Measurements from ENCODE around the gene MAPRE2.

Gene MAPRE2

DNA sequence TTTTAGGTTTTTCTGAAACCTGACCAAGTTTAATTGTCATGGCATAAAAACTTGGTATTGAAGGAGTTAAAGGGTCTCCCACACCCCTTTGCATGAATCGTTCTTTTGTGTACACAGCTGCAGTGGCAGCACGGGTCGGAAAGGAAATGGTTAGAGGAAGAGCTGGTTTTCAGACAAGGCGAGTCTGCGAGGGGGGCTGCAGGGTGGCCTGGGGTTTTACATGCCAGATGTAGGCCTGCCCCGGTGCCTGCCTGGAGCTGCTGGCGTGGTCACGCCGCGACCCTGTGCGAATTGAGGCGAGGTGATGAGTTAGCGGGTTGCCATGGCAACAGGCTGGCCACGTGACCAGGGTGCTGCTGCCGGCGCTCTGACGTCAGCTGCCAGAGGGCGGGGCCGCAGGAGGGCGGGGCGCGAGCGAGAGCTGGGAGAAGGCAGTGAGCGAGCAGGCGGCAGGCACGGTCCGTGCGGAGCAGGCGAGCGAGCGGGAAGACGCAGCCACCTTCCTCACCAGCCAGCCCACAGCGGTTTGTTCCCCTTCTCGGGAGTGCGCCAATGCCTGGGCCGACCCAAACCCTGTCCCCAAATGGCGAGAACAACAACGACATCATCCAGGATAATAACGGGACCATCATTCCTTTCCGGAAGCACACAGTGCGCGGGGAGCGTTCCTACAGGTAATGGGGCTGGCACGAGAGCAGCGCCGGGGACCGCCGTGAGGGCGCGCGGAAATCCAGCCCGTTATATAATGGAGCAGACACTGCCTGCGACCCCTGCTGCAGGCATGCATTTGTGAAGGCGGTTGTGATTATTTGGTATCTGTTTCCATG, at the start of gene MAPRE2:
Gene MAPRE2 (plus strand): TSS at position 426 of the 827 bp plus-strand sequence. CDS start 127 bp downstream, at position 553.
- in situ Hi-C loops (cut with HindIII; ENCODE audit: low sequenced_read_pairs) = no loop called here

DNA sequence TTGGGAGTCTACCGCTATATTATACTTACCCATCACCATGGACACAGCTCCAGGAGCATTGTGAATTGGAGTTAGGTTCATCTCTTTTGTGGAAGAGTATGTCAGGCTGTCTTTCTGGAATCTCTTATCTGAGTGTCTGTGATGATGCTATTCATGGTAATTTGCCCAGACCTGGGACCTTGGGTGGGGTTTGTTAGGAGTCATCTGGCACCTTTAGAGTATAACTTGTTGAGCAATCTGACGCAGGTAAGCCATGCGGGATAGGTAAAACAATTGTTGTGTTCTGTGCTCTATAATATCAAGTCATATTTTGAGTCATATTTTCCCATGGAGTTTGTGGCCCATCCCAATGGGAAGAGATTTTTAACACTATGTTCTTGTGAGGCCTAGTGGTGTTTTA, 49.7 kb upstream of the MAPRE2 start:
- in situ Hi-C loops (cut with HindIII; ENCODE audit: low sequenced_read_pairs) = no loop called here

DNA sequence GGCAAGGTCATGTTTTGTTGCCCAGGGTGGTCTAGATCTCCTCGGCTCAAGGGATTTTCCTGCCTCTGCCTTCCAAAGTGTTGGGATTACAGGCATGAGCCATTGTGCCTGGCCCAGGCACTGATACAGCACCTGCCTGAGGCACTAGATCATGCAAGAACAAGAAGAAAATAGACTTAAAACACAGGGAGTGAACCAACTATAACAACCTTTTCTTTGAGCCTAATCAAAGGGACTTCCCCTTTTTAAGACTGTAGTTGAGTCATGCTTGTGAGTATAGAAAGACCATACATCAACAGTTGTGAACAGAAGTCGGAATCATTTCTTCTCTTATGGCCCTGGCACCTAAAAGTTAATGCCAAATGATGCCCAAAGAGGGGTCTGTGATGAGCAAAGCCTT, 47.9 kb upstream of the MAPRE2 start:
- in situ Hi-C loops (cut with HindIII; ENCODE audit: low sequenced_read_pairs) = no loop called here

DNA sequence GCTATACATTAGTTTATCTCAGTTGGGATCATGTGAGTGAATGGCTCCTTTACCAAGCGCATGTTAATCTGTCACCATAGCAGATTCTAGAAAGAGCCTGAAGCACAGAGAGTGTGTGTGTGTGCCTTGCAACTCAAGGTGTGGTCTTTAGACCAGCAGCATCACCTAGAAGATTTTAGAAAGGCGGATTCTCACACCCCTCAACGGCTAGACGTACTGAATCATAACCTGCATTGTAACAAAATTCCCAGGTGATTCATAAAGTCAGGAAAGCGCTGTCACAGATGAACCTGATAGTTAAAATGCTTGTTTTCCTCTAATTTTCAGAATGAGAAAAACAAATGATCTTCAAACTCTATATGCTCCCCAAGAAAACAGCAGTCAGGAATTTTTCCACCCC, 45.5 kb upstream of the MAPRE2 start:
- in situ Hi-C loops (cut with HindIII; ENCODE audit: low sequenced_read_pairs) = no loop called here

DNA sequence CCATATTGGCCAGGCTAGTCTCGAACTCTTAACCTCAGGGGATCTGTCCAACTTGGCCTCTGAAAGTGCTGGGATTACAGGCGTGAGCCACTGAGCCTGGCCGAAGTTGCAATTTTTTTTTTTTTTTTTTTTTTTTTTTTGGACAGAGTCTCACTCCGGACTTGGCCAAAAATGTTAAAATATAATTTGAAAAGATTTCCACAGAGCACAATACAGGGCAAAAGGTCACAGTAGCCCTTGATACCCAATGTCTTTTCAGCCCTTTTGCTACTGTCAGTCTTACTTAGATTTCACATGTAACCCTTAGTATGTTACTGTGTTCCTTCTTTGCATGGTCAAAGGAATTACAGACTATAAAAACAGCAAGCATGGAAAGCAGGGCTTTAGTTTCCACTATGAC, 42.6 kb upstream of the MAPRE2 start:
- in situ Hi-C loops (cut with HindIII; ENCODE audit: low sequenced_read_pairs) = no loop called here

DNA sequence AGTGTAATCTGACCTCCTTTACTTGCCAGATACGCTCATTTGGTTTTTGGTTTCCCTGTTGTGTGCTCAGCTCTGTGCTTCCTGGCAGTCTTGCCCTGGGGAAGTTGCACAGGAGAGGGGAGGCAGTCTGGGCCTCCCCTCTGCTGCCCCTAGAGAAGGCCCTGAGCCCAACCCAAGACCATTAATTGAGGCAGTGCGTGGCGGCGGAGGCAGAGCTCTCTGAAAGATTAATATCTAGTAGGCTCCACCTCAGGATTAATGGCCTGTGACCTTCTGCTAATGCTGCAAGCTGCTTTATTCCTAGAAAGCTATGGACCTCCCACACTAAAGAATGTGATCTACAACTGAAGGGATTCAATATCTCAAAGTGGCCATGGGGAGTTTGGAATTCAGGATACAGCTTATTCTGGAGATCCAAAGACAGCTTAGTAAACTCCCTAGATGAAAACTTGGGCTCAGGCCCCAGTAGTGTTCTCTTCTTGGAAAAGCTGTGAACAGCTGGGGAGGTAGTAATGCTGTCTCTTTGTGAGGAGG, 41.4 kb upstream of the MAPRE2 start:
- in situ Hi-C loops (cut with HindIII; ENCODE audit: low sequenced_read_pairs) = no loop called here

DNA sequence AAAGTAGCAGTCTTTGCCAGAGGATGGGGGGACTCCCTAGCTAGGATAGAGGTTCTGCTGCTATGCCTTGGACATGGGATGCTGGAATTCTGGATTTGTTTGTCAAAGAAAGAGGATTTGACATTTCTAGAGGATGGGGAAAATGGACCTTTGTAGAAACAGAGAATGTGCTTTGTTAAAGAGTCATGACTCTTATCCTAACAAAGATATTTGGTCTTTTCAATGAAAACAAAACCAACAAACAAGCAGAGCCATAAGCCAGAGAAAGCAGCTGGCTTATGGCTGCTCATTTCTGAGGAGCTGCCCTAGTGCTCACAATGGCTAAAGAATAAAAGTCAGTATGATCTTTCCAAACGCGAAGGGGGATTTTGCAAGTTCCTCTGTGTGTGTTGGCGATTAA, 40.8 kb upstream of the MAPRE2 start:
- in situ Hi-C loops (cut with HindIII; ENCODE audit: low sequenced_read_pairs) = no loop called here

DNA sequence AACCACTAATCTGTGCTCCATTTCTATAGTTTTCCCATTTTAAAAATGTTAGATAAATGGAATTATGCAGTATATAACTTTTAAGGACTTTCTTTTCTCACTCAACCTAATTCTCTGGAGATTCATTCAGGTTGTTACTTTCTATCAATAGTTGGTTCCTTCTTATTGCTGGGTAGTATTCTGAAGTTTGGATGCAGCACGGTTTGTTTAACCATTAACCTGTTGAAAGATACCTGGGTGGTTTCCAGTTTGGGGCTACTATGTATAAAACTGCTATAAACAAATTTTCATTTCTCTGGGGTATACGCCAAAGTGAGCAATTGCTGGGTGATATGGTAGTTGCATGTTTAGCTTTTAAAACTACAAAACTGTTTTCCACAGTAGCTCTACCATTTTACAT, 39.1 kb upstream of the MAPRE2 start:
- in situ Hi-C loops (cut with HindIII; ENCODE audit: low sequenced_read_pairs) = no loop called here

DNA sequence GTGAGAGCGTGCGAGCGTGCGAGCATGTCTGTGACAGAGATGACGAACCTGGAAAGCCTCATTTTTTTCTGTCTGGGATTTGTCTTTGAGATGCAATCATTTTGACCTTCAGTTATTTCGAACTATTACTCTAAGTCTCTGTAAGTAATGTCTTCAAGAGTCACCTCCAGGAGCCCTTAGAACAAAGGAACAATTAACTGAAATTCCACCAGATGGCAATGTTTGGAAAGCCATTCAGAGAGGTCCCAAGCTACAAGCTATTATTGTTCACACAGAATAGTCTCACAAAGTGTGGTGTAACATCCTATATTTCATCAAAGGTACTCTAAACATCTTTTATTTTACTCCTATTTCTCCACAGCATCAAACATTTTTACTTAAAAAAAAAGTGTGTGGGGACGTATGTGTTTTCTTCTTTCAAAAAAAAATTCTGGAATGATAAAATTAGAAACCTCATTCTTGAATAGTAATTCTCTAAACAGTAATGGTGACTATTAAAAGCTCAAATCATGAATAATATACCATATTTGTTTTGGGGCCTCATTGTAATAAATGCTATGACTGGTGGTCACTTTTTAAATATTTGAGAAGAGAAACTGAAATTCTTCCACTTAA, 35.1 kb upstream of the MAPRE2 start:
- in situ Hi-C loops (cut with HindIII; ENCODE audit: low sequenced_read_pairs) = no loop called here

DNA sequence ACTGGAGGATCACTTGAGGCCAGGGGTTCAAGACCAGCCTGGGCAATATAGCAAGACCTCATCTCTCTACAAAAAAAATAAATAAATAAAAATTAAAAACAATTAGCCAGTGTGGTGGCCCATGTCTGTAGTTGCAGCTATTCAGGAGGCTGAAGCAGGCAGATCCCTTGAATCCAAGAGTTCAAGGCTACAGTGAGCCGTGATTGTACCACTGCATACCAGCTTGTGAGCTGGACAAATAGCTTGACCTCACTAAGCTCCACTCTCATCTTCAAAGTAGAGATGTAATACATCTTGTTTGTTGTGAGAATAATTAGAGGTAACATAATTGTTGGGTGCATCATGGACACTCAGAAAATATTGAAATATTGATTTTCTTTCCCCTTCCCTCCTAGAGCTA, 31.1 kb upstream of the MAPRE2 start:
- in situ Hi-C loops (cut with HindIII; ENCODE audit: low sequenced_read_pairs) = no loop called here

DNA sequence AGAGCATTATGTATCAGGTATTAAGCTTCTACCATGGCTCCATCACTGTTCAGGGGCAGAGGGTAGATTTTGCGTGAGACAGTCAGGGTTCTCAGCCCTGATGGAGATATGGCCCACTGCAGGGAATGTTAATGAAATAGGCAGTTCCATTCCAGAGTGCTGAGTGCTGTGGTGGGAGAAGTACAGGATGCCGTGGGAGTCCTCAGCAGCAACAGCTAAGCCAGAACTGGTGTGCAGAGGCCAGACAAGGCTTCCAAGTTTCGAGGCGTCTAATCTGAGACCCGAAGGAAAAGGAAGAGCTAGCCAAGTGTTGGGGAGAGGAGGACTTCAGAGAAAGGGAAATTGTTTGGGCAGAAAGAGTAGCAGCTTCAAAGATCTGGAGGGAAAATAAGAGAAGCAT, 30.2 kb upstream of the MAPRE2 start:
- in situ Hi-C loops (cut with HindIII; ENCODE audit: low sequenced_read_pairs) = no loop called here

DNA sequence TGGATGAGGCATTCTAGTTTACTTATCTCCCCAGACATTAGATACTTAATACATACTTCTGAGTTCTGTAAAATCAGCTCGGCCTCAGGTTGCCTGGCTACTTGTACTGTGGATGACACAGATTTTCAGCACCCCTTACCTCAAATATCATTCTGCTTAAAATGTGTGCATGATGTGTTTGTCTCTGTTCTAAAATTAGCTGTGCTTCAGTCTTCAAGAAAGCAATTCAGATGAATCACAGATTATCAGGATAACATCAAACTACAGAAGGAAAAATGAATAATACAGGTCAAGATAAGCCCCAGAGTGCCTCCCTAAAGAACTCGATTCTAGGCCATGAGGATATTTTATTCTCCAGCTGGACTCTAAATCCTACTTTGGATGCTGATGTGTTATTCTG, 21.3 kb upstream of the MAPRE2 start:
- in situ Hi-C loops (cut with HindIII; ENCODE audit: low sequenced_read_pairs) = loop anchor here (10.0 kb wide), 1 partner anchor 125 kb away; no protein-coding TSS in a partner anchor

DNA sequence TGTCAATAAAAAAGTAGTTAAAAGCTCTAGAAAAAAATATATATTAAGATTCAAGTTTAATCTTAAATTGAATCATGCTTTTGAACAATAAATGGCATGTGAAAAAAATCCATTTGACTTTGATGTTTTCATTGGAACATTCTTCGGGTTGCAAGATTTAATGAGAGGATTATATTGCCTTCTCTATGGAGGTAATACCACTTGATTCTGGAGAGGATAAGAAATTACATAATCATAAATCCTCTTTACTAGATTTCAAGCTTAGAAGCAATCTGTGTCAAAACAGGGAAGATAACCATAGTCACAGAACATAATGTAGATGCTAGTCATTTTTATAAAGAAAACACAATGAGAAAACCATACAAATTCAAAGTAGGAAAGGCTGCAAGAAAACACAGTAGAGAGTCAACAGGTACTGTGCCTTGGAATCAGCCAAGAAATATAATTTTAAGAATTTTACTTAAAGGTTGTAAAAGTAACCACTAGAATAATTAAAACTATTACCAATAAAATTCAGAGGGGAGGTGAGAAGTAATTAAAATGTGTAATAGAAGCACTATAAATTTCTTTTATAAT, 18.7 kb upstream of the MAPRE2 start:
- in situ Hi-C loops (cut with HindIII; ENCODE audit: low sequenced_read_pairs) = loop anchor here (10.0 kb wide), 1 partner anchor 122 kb away; no protein-coding TSS in a partner anchor

DNA sequence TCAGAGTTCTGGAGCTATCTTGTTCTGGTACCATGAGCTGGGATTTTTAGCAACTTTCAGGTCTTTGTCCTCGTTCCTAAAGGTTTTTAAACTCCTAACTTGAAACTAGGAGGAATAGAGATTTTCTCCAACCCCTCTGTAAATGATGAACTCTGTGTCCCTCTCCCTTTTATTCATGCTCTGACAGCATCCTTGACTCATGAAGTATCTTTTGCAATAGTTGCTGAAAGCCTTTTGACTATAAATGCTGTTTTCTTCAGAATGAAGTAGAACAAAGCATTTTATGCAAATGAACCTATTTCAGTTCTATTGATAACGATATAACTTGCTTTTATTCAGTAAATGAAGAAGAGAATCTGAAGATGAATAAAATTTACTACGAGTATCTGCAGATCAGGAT, 17.0 kb upstream of the MAPRE2 start:
- in situ Hi-C loops (cut with HindIII; ENCODE audit: low sequenced_read_pairs) = loop anchor here (10.0 kb wide), 1 partner anchor 121 kb away; no protein-coding TSS in a partner anchor

DNA sequence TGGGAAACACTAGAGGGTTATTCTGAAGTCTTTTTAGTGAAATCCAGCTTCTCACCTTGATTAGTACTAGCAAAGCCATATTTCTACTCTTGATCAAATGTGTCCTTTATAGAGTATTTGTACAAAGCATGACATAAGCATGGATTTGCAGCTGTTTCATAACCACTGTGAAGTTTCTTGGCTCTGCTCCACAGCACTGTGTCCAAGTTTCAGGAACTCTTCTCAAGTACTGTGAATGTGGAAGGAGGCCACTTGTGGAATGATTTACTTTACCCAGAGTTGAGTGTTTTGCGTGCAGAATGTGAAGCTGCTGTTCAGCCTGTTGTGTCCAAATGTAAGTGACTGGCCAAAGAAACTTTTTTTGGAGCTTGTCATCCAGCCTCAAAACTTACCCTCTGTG, 16.2 kb upstream of the MAPRE2 start:
- in situ Hi-C loops (cut with HindIII; ENCODE audit: low sequenced_read_pairs) = loop anchor here (10.0 kb wide), 1 partner anchor 120 kb away; no protein-coding TSS in a partner anchor

DNA sequence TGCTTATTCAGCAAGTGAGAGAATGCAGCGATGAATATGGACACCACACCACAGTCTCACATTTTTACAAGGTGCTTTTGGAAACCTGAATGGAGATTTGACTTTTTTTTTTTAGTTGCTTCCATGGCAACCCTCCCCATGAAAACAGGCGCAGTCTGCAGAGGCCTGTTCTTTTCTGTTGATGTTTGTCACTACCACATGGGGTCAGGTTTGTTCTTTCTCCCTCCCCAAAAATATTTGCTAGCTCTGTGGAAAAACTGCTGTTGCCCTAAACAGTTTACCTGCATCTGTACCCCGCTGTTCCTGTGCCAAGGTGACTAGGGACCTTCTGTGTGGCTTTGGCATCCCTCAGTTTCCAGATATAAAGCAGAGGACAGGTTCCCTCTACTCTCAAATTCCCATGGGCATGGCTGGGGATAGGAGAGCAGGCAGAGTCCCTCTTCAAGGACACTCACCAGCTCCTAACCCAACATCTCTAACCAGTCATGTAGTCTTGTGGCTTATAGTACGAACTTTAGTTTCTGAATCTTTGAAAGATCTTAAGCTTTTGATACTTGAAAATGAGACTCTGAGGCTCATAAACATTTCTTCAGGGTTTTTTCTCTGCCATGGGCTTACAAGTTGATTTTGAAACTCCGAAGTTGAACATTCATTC, 14.7 kb upstream of the MAPRE2 start:
- in situ Hi-C loops (cut with HindIII; ENCODE audit: low sequenced_read_pairs) = loop anchor here (10.0 kb wide), 1 partner anchor 118 kb away; no protein-coding TSS in a partner anchor

DNA sequence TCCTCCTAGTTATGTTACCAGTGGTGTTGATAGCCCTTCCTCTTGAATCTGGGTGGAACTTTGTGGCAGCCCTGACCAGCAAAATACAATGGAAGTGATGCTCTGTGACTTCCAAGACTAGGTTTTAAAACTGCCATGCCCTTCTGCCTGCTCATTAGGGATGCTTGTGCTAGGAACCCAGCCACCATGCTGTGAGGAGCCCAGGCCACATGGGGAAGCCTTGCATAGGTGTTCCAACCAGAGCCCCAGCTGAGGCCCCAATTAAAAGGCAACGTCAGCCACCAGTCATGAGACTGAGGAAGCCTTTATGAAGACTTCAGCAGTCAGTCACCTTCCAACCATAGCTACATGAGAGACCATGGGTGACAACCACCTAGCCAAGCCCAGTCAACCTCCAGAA, 14.0 kb upstream of the MAPRE2 start:
- in situ Hi-C loops (cut with HindIII; ENCODE audit: low sequenced_read_pairs) = loop anchor here (10.0 kb wide), 1 partner anchor 118 kb away; no protein-coding TSS in a partner anchor

DNA sequence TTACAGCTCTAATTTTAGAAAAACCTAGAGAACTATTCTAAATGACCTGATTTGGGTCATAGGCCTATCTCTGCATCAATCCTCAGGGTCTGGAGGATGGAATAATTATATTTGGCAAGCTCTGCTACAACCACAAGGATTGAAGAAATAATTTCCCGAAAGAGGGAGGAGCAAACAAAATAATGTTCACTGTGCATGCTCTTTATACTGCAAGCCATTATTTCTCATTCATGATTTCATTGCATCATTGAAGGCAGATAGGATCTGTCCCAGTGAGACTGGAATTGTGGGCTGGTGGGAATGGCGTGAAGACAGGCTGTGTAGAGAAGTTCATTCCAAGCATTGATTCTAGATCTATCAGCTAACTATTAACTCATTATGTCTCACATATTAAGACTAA, 12.7 kb upstream of the MAPRE2 start:
- in situ Hi-C loops (cut with HindIII; ENCODE audit: low sequenced_read_pairs) = loop anchor here (10.0 kb wide), 1 partner anchor 116 kb away; no protein-coding TSS in a partner anchor

DNA sequence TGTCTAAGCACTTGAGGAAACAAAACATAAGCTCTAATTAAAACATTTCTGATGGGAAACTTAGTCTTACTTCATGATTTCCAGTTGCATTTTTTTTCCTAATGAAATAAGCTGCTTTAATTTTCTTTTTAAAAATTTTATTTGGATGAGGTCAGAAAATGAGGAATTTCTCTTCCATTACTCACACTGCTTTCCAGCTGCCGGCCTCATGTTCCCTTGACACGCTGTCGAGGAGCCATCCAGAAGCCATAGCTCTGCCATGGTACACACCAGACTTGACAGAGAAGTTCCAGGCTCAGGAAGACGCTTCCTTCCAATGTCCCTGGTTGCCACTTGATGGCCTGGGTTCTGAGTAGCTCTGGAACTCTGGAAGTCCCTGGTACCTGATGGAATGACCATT, 12.1 kb upstream of the MAPRE2 start:
- in situ Hi-C loops (cut with HindIII; ENCODE audit: low sequenced_read_pairs) = loop anchor here (10.0 kb wide), 1 partner anchor 116 kb away; no protein-coding TSS in a partner anchor

DNA sequence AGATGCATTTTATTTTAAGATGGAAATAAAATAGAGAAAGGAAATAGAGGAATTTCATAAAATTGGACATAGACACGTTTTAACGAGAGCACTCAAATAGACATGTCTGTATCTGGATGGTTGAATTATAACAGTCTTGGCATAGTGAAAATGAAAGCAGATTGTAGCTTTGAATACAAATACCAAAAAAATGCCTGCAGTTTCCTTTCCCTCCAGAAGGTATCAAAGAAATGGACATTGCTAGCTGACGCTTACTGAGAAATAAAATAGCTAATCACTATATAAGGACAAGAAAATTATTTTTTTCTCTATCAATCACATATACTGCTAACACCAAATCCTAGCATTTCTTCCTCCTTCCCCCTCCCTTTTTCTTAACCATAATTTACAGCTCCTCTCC, 11.4 kb upstream of the MAPRE2 start:
- in situ Hi-C loops (cut with HindIII; ENCODE audit: low sequenced_read_pairs) = loop anchor here (10.0 kb wide), 1 partner anchor 115 kb away; no protein-coding TSS in a partner anchor

Measured in endothelial cell of hepatic sinusoid (primary cell).